Stimulated activated CD8-positive, alpha-beta memory T cell treated with anti-CD3 and anti-CD28 coated beads, Interleukin-15, amount 100 ng/mL, for 1 hour (primary cell): ENCODE data around the gene MUC4.
"Not testable (repeated sequence)": the region's sequence is repeated elsewhere in the genome, so short reads cannot be mapped to it uniquely, and the experiment has no call there.

Experiments
- DNase-seq: peaks from one replicate; pipeline ENCODE4 v3.0.0-alpha.2; 2020; ENCODE audit warnings: low read depth

The MUC4 gene

DNA sequence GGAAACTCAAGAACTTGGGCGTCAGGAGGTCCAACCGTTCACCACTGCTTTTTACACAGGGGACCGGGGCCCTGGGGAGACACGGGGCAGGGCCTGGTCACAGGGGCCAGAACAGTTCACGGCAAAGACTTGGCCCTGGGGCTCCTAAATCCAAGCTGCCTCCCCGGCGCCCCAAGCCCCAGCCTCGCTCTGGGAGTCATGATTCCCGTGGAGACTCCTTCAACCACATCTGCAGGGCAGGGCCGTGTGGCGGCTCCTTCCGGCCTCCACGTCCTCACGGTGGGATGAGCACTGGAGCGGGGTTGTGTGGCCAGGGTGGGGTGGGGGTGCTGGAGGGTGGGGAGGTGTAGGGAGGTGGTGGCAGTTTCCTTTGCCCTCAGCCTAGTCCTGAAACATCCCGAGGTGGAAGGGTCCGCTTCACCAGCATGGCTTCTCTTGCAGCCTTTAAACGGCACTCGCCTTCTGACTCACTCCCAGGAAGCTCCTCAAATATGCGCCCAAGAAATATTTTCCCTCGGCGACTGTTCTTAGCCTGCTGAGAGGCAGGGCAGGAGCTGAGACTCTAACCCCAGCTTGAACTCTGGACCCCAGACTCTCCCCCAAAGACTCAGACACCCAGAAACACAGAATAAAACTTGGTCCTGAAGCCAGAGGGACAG lies 1.8 kb downstream of the MUC4 start:
- no peak for DNase-seq

DNA sequence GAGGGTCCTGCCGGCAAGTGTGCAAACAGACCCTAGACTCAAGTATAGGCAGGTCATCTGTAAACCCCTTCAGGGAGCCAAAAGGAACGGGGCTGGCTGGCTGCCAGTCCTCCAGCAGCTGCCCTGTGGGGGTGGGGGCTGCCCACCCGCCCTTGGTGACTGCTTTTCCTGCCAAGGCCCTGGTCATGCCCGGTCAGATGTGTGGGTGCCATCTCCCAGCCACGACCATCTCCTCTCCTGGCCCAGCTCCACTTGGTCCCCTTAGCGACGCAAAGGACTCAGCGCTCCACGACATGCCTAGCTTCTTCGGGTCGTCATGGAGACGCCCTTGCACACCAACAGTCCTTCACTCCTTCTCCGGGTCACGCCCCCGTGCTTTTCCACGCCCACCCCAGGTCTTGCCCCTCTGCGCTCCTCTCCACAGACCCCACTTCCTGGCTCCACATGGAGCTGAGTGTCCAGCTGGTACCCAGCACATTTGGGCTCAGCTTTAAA lies 2.4 kb downstream of the MUC4 start:
- no peak for DNase-seq

DNA sequence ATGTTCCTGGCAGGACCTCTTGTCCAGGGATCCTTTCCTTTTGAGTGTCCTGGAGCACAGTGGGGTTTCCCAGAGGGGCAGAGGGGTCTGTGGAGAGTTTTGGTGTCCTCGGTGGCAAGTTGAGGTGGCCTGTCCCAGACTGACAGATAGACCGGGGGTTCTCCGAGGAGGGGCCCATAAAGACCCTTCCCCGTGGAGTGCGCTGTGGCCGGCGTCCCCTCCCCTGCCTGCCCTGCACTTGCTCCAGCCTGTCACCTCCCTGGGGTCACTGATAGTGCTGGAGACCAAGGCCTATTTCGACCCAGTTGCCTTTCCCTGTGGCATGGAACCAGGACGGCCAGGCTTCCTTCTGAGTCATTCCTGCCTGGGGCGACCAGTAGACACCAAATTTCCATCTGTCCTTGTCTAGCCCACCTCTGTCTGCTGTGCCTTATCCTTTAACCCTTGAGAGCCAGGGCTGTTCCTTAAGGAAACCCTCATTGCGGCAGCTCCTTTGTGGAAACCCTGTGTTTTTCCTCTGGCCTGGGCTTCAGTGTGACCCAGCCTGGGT lies 2.9 kb downstream of the MUC4 start:
- DNase-seq, result no peak

DNA sequence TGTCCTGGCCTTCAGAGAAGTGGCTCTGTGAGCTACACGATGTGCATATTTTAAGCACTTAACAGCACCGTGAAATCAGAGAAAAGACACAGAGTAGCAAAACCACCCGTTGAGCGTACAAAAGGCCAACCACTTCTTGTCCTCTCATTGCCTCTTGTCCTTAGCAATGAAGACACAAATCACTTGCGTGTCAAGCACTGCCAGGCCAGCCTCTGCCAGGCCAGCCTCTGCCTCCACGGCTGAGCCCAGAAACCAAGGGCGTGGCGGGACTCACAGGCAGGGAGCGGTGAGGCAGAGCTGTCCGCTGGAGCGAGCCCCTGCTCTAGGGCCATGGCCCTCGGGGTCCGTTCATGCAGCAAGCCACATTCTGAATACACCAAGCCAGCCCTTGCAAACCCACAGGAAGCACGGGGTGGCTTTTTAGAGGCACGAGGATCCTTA lies 4.0 kb downstream of the MUC4 start:
- DNase-seq, result no peak

DNA sequence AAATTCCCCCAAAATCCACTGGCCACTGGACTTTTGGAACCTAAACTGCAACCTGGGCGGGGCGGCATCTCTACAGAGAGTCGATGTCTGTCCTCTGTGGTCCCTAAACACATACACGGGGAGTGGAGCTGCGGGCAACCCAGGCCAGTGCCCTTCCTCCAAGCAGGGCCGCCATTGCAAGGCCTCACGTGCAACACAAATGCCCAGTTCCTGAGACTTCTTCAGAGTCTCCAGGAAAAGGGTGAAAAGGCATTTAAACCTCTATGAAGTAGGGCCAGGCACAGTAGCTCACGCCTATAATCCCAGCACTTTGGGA lies 4.9 kb downstream of the MUC4 start:
- DNase-seq, result no peak

DNA sequence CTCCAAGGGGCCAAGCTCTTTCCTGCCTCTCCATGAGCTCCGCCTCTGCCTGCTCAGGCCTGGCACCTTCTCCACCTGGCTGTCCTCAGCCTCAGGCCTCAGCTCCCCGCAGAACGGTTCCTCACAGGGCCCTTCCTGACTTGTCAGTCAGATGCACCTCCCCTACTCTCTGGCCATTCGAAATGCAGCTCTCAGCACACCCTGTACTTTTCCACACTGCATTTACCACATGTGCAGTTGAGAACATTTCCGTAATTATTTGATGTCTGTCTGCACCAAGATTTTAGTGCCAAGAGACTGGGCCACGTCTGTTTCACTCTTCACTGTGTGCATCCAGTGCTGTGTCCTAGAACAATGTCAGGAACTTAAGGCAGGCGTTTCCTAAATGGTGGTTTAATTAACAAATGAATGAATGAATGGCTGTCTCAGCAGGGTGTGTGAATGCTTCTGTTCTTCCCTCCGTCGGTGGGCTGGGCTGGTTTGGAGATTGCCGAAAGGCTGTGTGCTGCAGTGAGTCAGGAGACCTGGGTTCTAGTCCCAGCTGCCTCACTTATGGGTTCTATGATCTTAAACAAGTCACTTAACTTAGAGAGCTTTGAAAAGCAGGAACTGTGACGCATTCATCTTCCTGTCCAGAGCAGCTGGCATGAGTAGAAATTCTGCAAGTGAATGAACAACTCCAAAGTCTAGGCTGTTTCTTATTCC lies 5.4 kb downstream of the MUC4 start:
- DNase-seq, result no peak

DNA sequence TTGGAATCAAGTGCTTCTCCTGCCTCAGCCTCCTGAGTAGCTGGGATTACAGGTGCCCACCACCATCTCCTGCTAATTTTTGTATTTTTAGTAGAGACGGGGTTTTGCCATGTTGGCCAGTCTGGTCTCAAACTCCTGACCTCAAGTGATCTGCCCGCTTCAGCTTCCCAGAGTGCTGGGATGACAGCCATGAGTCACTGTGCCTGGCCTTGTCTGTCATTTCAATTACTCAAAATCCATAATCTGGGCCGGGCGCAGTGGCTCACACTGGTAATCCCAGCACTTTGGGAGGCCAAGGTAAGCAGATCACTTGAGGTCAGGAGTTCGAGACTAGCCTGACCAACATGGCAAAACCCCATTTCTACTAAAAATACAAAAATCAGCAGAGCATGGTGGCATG lies 6.1 kb downstream of the MUC4 start:
- DNase-seq, result not testable (repeated sequence)

DNA sequence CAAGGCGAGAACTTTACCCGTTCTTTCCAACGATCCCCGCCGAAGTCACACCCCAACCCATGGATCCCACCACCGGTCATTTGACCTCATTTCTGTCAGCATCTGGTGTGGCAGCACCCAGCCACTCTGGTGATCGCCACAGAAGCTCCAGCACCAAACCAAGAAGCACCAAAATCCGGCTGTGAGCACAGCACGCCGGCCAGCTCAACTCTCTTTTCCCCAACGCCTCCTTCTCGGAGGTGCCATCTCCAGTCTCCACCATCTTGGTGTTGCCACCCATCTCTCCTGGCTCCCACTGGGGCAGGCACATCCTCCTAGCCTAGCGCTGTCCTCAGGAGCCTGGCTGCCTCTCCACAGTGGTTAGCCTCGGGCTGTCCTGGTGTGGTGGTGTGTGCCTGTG lies 6.5 kb downstream of the MUC4 start:
- DNase-seq, result no peak

DNA sequence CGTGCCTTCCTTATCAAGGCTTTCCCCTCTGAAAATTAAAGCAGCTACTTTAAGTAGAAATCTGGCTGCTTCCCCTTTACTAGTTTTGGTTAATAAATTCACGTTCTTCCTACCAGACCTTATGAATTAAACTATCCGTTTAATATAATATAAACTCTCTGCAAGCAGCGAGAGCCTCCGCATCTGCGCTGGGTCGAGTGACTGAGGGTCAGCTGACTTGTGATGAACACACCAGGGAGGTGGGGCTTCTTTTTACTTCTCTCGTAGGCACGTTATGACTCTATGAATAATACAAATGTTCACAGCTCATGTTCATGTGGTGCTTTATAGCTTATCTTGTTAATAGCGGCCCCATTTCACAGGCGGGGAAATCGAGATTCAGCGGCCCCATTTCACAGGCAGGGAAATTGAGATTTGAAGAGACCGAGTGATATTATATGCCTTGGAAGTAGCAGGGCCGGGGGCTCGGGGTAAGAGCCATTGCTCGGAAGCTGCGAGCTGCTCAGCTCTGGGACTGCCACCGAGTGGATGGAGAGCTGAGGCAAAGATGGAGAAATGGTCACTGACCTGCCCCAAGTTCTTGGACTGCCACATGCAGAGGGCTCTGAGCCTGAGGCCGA lies 8.3 kb downstream of the MUC4 start:
- no peak for DNase-seq

DNA sequence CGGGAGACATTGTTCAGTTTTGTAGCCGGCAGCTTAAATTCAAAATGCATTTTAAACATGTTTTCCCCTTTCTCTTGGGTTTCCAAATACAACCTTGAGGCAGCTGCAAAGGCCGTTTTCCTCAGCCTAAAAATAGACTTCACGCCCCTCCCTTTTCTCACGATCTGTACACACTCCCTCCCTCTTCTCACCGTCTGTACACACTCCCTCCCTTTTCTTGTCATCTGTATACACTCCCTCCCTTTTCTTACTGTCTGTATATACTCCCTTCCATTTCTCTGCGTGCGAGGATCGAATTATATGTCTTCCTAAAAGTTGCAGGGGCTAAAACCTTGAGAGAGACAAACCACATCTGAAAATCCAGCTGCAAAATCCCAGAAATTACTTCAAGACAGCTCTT lies 8.9 kb downstream of the MUC4 start:
- DNase-seq, result no peak

DNA sequence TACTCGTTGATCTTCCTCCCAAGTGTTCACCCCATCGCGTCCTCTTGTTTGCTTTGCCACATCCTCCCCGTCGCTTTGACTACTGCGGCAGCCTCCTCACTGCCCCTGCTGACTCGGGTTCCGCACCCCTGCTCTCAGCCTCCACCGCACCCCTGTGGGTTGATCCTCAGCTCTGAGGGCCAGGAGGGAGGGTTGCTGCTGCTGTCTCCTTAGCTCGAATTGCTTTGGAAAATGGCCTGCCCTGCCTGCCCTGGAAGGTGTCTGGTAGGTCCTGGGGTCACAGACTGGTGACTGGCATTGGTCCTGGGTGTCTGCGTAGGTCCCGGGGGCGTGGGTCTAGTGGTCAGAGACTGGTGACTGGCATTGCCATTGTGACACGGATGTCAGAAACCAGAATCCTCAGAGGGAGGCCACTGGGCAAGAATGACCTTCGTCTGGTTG lies 9.4 kb downstream of the MUC4 start:
- DNase-seq, result no peak

DNA sequence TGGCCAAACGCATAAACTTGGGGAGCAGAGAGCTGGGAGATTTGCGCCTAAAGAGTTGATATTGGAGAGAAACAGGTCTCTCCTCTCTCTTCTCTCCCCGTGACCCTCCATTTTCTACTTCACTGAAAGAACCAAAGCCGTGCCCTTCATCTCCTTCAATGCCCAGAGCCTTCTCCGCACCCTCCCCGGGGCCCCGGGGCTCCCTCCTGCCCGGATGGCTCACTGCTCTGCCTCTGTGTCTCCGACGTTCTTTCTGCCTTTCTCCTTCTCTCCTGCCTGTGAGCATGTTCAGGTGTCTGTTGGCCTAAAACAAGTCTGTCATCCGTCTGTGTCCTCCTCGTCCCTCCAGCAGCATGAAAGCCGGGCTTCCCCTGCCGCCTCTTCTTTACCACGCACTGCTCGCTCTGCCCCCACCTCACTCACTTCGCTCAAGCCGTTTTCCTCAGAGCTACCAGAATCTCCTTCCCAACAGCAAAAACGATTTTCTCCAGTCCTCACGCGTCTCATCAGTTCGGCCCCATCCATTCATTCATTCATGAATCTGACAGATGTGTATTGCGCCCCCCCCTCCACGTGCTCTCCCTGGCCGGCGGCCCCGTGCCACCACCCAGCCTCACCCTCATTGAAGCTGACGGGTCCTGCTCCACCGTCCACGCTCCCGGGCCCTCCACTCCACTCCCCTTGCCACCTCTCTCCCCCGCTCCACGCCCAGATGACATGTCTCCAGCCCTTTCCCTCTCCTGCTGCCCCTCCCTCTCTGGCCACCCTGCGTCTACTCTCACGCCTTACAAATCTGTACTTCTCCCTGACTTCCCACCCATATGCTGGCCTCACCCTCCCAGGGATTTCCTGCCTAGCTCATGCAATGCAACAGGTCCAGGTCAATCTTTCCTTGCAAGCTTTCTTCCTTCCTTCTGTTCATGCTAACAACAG lies 10.2 kb downstream of the MUC4 start:
- DNase-seq, result no peak

DNA sequence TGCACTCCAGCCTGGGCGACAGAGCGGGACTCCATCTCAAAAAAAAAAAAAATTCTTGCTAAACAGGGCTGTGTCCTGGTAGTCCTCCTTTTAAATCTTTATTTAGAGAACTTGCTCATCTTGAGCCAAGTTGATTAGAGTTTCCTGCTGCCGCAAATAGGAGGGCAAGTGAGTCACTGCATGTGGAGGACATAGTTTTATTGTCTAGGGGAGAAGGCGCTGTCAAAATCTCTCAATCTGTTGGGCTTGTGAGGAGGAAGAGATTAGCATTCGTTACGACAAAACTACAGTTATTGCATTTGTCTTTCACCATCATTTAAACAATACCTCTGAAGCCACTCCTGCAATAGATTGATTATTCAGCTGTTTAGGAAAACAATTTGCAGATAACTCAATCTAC lies 11.5 kb downstream of the MUC4 start:
- no peak for DNase-seq

DNA sequence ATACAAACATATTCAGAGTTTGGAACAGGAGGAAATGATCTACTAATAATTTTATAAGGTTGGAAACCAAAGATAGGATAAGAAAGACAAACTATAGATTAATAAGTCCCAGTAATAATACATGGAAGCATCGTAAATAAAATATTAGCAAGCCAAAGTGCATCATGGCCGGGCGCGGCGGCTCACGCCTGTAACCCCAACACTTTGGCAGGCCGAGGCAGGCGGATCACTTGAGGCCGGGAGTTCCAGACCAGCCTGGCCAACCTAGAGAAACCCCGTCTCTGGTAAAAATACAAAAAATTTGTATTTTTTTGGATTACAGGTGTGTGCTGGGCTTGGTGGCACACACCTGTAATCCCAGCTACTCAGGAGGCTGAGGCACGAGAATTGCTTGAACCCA lies 14.9 kb downstream of the MUC4 start:
- no peak for DNase-seq

DNA sequence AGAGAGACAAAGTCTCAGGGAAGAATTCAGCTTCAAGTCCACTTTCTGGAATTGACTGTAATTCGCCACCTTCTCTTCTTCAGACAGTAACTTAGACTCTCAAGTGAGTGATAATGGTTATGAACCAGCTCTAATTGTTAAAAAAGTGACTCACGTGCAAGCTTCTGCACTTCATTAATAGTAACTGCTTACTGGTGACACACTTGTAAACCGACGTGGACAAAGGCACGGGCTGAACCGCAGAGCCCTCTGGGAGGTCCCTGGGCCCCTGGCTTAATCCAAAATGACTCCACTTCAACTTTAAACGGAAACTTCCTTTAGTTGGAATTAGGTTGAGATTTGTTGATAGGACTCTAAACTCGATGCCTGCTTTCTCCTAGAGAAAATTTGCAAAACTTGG lies 17.0 kb downstream of the MUC4 start:
- no peak for DNase-seq

DNA sequence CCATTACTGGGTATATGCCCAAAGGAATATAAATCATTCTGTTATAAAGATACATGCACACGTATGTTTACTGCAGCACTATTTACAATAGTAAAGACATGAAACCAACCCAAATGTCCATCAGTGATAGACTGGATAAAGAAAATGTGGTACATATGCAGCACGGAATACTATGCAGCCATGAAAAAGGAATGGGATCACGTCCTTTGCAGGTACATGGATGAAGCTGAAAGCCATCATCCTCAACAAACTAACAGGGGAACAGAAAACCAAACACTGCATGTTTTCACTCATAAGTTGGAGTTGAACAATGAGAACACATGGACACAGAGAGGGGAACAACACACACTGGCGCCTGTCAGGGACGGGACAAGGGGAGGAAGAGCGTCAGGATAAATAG lies 19.1 kb downstream of the MUC4 start:
- not testable (repeated sequence) for DNase-seq

DNA sequence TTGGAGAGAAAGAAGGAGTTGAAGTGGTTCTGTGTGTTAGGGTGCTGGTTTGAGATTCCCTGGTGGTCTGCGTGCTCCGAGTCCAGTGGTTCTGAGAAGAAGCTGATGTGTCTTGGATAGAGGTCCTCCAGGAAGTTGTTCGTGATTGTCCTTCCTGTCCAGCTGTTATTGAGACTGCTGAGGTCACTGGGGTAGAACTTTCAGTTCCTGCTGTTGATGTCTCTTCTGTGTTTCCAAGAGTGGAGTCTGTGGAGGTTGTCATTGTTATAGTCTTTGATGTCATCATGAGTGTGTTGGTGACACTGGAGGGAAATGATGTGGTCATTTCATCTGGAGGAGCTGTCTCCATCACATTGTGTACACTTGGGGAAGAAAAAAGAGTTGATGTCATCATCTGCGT lies 20.8 kb downstream of the MUC4 start:
- no peak for DNase-seq

DNA sequence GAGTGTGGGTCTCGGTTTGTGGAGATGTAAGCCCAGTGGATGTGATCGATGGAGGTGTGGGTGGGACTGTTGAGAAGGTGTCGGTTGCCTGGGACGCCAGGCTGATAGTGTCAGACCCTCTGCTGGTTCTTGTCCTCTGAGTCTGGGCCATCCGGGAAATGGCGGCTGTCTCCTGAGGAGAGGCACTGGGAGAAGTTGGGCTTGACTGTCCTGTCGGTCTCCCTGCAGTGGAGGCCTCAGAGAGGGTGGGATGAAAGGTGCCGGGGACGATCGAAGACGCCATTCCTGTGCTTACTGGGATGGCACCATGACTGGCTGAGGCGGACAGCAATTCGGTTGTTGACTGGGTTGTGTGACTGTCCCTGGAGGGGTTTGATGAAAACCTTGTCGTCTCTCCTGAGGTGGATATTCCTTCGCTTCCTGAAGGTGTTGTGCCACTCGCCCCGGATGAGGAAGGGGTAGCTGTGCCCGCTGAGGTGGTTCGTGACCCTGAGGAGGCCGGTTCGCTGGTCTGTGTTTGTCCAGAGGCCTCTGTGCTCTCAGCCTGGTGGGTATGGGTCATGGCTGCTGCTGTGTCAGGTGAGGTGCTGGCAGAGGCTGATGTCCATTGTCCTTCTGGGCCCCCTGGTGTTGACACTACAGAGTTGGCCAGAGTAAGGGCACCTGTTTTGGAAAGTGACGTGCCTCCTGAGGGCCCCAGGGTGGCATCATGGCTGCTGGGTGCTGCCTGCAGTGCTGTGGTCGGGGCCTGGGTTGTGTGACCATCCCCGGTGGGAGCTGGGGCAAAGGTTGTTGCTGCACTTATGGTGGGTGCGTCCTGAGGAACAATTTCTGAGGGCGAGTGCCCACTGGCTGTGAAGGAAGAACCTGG lies 22.8 kb downstream of the MUC4 start:
- no peak for DNase-seq

DNA sequence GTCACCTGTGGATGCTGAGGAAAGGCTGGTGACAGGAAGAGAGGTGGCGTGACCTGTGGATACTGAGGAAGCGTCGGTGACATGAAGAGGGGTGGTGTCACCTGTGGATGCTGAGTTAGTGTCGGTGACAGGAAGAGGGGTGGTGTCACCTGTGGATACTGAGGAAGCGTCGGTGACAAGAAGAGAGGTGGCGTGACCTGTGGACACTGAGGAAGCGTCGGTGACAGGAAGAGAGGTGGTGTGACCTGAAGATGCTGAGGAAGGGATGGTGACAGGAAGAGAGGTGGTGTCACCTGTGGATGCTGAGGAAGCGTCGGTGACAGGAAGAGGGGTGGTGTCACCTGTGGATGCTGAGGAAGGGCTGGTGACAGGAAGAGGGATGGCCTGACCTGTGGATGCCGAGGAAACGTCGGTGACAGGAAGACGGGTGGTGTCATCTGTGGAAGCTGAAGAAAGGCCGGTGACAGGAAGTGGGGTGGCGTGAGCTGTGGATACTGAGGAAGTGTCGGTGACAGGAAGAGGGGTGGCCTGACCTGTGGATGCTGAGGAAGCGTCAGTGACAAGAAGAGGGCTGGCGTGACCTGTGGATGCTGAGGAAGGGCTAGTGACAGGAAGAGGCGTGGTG lies 25.8 kb downstream of the MUC4 start:
- DNase-seq, result not testable (repeated sequence)

DNA sequence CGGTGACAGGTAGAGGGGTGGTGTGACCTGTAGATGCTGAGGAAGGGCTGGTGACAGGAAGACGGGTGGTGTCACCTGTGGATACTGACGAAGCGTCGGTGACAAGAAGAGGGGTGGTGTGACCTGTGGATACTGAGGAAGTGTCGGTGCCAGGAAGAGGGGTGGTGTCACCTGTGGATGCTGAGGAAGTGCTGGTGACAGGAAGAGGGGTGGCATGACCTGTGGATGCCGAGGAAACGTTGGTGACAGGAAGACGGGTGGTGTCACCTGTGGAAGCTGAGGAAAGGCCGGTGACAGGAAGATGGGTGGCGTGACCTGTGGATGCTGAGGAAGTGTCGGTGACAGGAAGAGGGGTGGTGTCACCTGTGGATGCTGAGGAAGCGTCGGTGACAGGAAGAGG lies 27.7 kb downstream of the MUC4 start:
- not testable (repeated sequence) for DNase-seq

DNA sequence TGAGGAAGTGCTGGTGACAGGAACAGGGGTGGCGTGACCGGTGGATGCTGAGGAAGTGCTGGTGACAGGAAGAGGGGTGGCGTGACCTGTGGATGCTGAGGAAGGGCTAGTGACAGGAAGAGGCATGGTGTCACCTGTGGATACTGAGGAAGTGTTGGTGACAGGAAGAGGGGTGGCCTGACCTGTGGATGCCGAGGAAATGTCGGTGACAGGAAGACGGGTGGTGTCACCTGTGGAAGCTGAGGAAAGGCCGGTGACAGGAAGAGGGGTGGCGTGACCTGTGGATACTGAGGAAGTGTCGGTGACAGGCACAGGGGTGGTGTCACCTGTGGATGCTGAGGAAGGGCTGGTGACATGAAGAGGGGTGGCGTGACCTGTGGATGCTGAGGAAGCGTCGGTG lies 30.5 kb downstream of the MUC4 start:
- not testable (repeated sequence) for DNase-seq
